ENCODE measurements around the gene TLK1. TPM values are rescaled to one million over a fixed set of nuclear protein-coding genes. Genes with fewer than 3 reads are reported as not detected.

TLK1 gene
- total RNA-seq, 1 donor from 2014 or later = 35.8 TPM

GRCh38 chr2:171008550-171009205 lies 152.0 kb downstream of the TLK1 start:
- Histone ChIP-seq H3K4me3 (no peak overlapping the region), H3K9me3 (no peaks in the 10 kb centered on the region), H3K4me1 (no peaks in the 10 kb centered on the region), H3K36me3 (peaks cover 0 to 21% of the 10 kb centered on the region in 2 donors), H3K27me3 (no peaks in the 10 kb centered on the region), H3K27ac (no peak overlapping the region)
- intact Hi-C loops (cut with DNase I) = no loop called here
- no peak for DNase-seq (ENCODE audit: extremely low spot score in 2 of 2)
- no peak for TF ChIP-seq POLR2AphosphoS5 (IDR thresholded peaks at IDR 0.05; ENCODE audit: insufficient read depth in 1 of 2, low read depth in 1 of 2)
- no peak for TF ChIP-seq POLR2A (IDR thresholded peaks at IDR 0.05)
- TF ChIP-seq CTCF (IDR thresholded peaks at IDR 0.05) = no peak

GRCh38 chr2:171004833-171005232 lies 155.9 kb downstream of the TLK1 start:
- no peak overlapping the region for H3K4me3 ChIP-seq
- no peaks in the 10 kb centered on the region for H3K4me1 ChIP-seq
- no peaks in the 10 kb centered on the region for H3K9me3 ChIP-seq
- no peaks in the 10 kb centered on the region for H3K27me3 ChIP-seq
- H3K27ac ChIP-seq = no peak overlapping the region
- intact Hi-C loops (cut with DNase I) = no loop called here
- no peak for DNase-seq (ENCODE audit: extremely low spot score in 2 of 2)
- no peak for TF ChIP-seq POLR2AphosphoS5 (IDR thresholded peaks at IDR 0.05; ENCODE audit: insufficient read depth in 1 of 2, low read depth in 1 of 2)
- no peak for TF ChIP-seq CTCF (IDR thresholded peaks at IDR 0.05)
- no peak for TF ChIP-seq POLR2A (IDR thresholded peaks at IDR 0.05)
- peaks cover 0 to 24% of the 10 kb centered on the region in 2 donors for H3K36me3 ChIP-seq

GRCh38 chr2:171004363-171004762 lies 156.3 kb downstream of the TLK1 start:
- peaks cover 0 to 24% of the 10 kb centered on the region in 2 donors for H3K36me3 ChIP-seq
- no peaks in the 10 kb centered on the region for H3K9me3 ChIP-seq
- no peaks in the 10 kb centered on the region for H3K27me3 ChIP-seq
- TF ChIP-seq POLR2A (IDR thresholded peaks at IDR 0.05) (no peak), POLR2AphosphoS5 (IDR thresholded peaks at IDR 0.05; ENCODE audit: insufficient read depth in 1 of 2, low read depth in 1 of 2) (no peak), CTCF (IDR thresholded peaks at IDR 0.05) (no peak)
- DNase-seq (ENCODE audit: extremely low spot score in 2 of 2) = no peak
- intact Hi-C loops (cut with DNase I) = no loop called here
- no peak overlapping the region for H3K27ac ChIP-seq
- H3K4me1 ChIP-seq = no peaks in the 10 kb centered on the region
- no peak overlapping the region for H3K4me3 ChIP-seq

- H3K27ac ChIP-seq = no peak overlapping the region
- no peaks in the 10 kb centered on the region for H3K27me3 ChIP-seq
- peaks cover 0 to 29% of the 10 kb centered on the region in 2 donors for H3K36me3 ChIP-seq
- no peak for DNase-seq (ENCODE audit: extremely low spot score in 2 of 2)
- intact Hi-C loops (cut with DNase I) = no loop called here
- H3K4me3 ChIP-seq = no peak overlapping the region
- TF ChIP-seq POLR2A (IDR thresholded peaks at IDR 0.05) = no peak
- no peak for TF ChIP-seq POLR2AphosphoS5 (IDR thresholded peaks at IDR 0.05; ENCODE audit: insufficient read depth in 1 of 2, low read depth in 1 of 2)
- no peak for TF ChIP-seq CTCF (IDR thresholded peaks at IDR 0.05)
- no peaks in the 10 kb centered on the region for H3K4me1 ChIP-seq
- H3K9me3 ChIP-seq = no peaks in the 10 kb centered on the region
Observed at GRCh38 chr2:170999654-171000053, 161.0 kb downstream of the TLK1 start.

GRCh38 chr2:170997893-170998597 lies 162.6 kb downstream of the TLK1 start:
- Histone ChIP-seq H3K4me1 (no peaks in the 10 kb centered on the region), H3K36me3 (peaks cover 0 to 30% of the 10 kb centered on the region in 2 donors), H3K27me3 (no peaks in the 10 kb centered on the region), H3K27ac (no peak overlapping the region), H3K9me3 (no peaks in the 10 kb centered on the region), H3K4me3 (no peak overlapping the region)
- no peak for DNase-seq (ENCODE audit: extremely low spot score in 2 of 2)
- intact Hi-C loops (cut with DNase I) = no loop called here
- no peak for TF ChIP-seq CTCF (IDR thresholded peaks at IDR 0.05)
- no peak for TF ChIP-seq POLR2AphosphoS5 (IDR thresholded peaks at IDR 0.05; ENCODE audit: insufficient read depth in 1 of 2, low read depth in 1 of 2)
- no peak for TF ChIP-seq POLR2A (IDR thresholded peaks at IDR 0.05)
